GM12865 (cell line): ENCODE results near the gene KRTAP19-2.
"Not testable (repeated sequence)": the region's sequence is repeated elsewhere in the genome, so short reads cannot be mapped to it uniquely, and the experiment has no call there.

Experiments used
- DNase-seq: peaks from one replicate; pipeline ENCODE4 v3.0.0; 2010; ENCODE audit warnings: low read depth
- H3K4me3 ChIP-seq: 2 replicates; pipeline ENCODE4 v1.5.1; 2011; ENCODE audit warnings: mild to moderate bottlenecking, low read depth, low read length, control low read depth
- TF ChIP-seq, protein P1 (sequence below): IDR thresholded peaks from 2 replicates; pipeline ENCODE4 v1.5.1; 2011; ENCODE audit warnings: low read length, control low read depth, low read depth, inconsistent platforms; ENCODE audit not compliant: insufficient read depth; ENCODE audit errors: missing control alignments

Gene KRTAP19-2, protein sequence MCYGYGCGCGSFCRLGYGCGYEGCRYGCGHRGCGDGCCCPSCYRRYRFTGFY

DNA sequence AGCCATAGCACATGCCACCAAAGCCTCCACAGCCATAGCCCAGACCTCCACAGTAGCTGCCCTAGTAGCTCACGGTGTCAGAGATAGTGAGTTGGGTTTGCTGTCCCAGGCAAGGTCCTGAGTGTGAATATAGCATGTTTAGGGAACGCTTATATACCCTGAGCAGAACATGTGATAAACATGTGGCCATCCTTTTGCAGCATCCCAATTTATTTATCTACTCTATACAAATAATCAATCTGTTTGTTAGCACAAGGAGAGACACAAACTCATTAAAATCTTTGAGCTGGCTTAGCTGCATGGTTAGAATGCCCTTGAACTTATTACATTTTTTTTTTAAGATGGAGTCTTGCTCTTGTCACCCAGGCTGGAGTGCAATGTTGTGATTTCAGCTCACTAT is at the start of gene KRTAP19-2:
Gene KRTAP19-2 (minus strand): TSS at position 101 of the 400 bp plus-strand sequence. CDS start 88 bp downstream, at position 13.
- TF ChIP-seq, protein P1, sequence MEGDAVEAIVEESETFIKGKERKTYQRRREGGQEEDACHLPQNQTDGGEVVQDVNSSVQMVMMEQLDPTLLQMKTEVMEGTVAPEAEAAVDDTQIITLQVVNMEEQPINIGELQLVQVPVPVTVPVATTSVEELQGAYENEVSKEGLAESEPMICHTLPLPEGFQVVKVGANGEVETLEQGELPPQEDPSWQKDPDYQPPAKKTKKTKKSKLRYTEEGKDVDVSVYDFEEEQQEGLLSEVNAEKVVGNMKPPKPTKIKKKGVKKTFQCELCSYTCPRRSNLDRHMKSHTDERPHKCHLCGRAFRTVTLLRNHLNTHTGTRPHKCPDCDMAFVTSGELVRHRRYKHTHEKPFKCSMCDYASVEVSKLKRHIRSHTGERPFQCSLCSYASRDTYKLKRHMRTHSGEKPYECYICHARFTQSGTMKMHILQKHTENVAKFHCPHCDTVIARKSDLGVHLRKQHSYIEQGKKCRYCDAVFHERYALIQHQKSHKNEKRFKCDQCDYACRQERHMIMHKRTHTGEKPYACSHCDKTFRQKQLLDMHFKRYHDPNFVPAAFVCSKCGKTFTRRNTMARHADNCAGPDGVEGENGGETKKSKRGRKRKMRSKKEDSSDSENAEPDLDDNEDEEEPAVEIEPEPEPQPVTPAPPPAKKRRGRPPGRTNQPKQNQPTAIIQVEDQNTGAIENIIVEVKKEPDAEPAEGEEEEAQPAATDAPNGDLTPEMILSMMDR: no peak
- no peak for DNase-seq
- H3K4me3 ChIP-seq: no peak within 1 kb of the TSS

DNA sequence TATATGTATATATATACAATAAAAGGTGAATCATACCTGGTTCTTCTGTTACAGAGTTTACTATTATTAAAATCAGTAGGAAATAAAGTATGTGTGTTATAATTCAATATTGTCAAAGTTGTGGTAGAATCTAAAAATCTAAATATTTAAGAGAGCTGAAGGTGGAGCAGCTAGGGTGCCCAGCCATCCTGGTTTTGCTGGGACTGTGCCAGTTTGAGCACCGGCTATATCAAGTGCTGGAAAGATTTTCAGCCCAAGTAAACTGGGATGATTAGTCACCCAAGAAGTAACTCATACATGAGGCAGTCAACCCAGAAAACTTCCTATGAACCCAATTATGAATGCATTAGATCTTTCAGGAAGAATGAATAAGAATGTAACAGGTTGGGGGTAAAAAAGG is 31.6 kb upstream of the KRTAP19-2 start:
- DNase-seq: no peak
- H3K4me3 ChIP-seq: no peak overlapping the region
- TF ChIP-seq, protein P1: no peak

DNA sequence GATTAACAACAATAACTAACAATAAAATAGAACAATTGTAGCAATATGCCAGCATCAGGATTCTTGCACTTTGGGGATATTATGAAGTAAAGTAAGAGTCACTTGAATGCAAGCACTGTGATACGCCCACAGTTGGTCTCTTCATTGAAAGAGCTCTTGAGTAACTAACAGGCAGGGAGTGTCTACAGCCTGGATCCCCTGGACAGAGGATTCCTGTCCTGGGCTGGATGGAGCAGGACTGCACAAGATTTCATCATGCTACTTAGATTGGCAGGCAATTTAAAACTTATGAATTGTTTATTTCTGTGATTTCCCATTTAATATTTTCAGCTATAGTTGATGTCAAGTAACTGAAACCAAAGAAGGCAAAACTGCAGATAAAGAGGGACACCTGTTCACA is 28.4 kb upstream of the KRTAP19-2 start:
- no peak overlapping the region for H3K4me3 ChIP-seq
- TF ChIP-seq, protein P1: no peak
- no peak for DNase-seq

DNA sequence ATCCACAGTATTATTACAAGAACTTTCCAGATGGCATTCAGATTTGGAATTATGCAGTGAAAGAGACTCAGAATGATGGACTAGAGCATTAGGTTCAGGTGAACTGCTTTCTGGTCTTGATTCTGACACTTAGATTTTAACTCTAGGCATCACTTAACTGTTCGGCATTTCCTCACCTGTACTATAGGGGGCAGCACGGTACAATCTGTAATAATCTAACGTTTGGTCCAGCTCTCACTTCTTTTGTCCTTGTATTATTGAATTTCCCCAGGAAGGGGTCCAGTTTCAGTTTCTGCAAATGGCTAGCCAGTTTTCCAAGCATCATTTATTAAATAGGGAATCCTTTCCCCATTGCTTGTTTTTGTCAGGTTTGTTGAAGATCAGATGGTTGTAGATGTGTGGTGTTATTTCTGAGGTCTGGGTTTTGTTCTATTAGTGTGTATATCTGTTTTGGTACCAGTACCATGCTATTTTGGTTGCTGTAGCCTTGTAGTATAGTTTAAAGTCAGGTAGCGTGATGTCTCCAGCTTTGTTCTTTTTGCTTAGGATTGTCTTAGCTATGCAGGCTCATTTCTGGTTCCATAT is 18.5 kb upstream of the KRTAP19-2 start:
- peak; percentile 8 for DNase-seq
- not testable (repeated sequence) for H3K4me3 ChIP-seq
- TF ChIP-seq, protein P1: peak; percentile 45

DNA sequence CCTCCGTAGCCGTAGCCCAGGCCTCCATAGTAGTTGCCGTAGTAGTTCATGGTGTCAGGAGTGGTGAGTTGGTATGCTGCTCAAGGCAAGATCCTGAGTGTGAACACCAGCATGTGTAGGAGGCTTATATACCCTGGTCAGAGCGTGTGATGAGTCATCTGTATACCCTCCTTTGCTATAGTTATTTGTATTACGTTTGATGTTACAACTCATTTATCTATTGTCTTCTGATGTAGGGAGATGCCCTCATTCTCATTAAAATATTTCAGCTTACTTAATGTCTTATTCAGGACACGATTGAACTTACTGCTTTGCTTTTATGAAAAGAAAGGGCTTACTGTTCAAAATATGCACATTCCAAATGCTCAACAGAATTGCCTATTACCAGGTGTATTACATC is 14.8 kb upstream of the KRTAP19-2 start, which contains the start of gene KRTAP19-5:
Gene KRTAP19-5 (minus strand): TSS at position 101 of the 400 bp plus-strand sequence. CDS start 51 bp downstream, at position 50.
- TF ChIP-seq, protein P1: no peak
- no peak for DNase-seq
- H3K4me3 ChIP-seq: no peak within 1 kb of the TSS

DNA sequence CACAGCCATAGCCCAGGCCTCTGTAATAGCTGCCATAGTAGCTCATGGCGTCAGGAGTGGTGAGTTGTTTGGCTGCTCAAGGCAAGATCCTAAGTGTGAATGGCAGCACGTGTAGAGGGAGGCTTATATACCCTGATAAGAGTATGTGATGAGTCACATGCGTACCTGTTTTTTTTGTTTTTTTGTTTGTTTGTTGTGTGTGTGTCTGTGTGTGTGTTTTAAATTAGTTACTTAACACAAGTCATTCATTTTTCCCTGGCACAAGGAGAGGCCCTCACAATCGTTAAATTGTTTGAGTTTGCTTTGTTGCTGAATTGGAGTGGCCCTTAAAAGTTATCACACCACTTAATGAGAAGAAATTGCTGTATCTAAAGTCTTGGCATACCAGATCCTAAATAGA is 9.8 kb upstream of the KRTAP19-2 start, which contains the start of gene KRTAP19-4:
Gene KRTAP19-4 (minus strand): TSS at position 101 of the 400 bp plus-strand sequence. CDS start 55 bp downstream, at position 46.
- DNase-seq: no peak
- TF ChIP-seq, protein P1: no peak
- H3K4me3 ChIP-seq: no peak within 1 kb of the TSS
